ENCODE results near the gene TOR1AIP1.
"Not testable (repeated sequence)": the region's sequence is repeated elsewhere in the genome, so short reads cannot be mapped to it uniquely, and the experiment has no call there.

Gene TOR1AIP1, protein sequence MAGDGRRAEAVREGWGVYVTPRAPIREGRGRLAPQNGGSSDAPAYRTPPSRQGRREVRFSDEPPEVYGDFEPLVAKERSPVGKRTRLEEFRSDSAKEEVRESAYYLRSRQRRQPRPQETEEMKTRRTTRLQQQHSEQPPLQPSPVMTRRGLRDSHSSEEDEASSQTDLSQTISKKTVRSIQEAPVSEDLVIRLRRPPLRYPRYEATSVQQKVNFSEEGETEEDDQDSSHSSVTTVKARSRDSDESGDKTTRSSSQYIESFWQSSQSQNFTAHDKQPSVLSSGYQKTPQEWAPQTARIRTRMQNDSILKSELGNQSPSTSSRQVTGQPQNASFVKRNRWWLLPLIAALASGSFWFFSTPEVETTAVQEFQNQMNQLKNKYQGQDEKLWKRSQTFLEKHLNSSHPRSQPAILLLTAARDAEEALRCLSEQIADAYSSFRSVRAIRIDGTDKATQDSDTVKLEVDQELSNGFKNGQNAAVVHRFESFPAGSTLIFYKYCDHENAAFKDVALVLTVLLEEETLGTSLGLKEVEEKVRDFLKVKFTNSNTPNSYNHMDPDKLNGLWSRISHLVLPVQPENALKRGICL

DNA sequence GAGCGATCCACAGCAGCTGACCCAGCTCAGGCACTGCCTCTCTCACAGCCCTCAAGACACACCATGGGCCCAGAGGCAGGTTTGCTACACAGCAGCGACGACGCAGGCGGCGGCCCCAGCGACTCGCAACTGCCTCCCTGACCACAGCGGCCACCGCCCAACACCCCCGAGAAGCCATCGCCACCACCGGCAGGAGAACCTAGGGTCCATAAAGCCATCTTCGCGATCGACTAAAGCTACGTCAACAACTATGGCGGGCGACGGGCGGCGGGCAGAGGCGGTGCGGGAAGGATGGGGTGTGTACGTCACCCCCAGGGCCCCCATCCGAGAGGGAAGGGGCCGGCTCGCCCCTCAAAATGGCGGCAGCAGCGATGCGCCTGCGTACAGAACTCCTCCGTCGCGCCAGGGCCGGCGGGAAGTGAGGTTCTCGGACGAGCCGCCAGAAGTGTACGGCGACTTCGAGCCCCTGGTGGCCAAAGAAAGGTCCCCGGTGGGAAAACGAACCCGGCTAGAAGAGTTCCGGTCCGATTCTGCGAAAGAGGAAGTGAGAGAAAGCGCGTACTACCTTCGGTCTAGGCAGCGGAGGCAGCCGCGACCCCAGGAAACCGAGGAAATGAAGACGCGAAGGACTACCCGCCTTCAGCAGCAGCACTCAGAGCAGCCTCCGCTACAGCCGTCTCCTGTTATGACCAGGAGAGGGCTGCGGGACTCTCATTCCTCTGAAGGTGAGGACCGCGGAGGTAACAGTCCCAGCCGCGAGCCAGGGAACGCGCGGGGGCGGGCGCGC lies at the start of gene TOR1AIP1:
TSS of gene TOR1AIP1 (plus strand) at position 33 of the 787 bp plus-strand sequence. CDS start at position 251, 218 bp downstream.
- H3K4me3 ChIP-seq (ENCODE audit: low read depth, low read length) = peak within 1 kb of the TSS; percentile 91
- peak; percentile 99 for DNase-seq (ENCODE audit: low read depth)
- TF ChIP-seq, protein P1, sequence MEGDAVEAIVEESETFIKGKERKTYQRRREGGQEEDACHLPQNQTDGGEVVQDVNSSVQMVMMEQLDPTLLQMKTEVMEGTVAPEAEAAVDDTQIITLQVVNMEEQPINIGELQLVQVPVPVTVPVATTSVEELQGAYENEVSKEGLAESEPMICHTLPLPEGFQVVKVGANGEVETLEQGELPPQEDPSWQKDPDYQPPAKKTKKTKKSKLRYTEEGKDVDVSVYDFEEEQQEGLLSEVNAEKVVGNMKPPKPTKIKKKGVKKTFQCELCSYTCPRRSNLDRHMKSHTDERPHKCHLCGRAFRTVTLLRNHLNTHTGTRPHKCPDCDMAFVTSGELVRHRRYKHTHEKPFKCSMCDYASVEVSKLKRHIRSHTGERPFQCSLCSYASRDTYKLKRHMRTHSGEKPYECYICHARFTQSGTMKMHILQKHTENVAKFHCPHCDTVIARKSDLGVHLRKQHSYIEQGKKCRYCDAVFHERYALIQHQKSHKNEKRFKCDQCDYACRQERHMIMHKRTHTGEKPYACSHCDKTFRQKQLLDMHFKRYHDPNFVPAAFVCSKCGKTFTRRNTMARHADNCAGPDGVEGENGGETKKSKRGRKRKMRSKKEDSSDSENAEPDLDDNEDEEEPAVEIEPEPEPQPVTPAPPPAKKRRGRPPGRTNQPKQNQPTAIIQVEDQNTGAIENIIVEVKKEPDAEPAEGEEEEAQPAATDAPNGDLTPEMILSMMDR (IDR thresholded peaks at IDR 0.05; ENCODE audit: insufficient read depth, low read depth, low read length, missing control alignments) = peak; percentile 32

DNA sequence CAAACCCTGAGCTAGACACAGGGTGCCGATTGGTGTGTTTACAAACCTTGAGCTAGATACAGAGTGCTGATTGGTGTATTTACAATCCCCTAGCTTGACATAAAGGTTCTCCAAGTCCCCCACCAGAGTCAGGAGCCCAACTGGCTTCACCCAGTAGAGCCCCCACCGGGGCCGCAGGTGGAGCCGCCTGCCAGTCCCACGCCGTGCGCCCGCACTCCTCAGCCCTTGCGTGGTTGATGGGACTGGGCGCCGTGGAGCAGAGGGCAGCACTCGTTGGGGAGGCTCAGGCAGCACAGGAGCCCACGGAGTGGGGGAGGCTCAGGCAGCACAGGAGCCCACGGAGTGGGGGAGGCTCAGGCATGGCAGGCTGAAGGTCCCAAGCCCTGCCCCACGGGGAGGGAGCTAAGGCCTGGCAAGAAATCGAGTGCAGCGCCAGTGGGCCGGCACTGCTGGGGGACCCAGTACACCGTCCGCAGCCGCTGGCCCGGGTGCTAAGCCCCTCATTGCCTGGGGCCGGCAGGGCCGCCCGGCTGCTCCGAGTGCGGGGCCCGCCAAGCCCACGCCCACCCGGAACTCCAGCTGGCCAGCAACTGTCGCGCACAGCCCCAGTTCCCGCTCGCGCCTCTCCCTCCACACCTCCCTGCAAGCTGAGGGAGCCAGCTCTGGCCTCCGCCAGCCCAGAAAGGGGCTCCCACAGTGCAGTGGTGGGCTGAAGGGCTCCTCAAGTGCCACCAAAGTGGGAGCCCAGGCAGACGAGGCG lies 45.2 kb upstream of the TOR1AIP1 start:
- not testable (repeated sequence) for DNase-seq (ENCODE audit: low read depth); H3K4me3 ChIP-seq (ENCODE audit: low read depth, low read length)

DNA sequence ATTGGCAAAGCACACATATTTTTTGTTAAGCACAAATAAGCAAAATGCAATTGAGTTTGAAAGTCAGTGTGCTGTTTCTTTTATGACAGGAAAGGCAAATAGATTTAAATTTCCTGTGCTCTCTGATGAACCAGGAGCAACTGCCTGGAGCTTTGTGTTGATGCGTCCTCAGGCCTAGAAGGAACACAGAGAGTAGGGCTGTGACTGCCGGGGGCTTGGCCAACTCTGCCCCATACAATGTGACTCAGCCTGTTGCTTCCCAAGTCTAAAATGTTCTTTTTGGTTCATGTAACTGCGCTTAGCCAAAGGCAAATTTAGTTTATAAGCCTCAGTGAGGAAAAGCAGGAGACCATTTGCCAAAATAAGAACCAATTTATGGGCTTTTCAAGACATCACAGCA lies 42.0 kb upstream of the TOR1AIP1 start:
- H3K4me3 ChIP-seq (ENCODE audit: low read depth, low read length) = no peak overlapping the region
- TF ChIP-seq, protein P1 (IDR thresholded peaks at IDR 0.05; ENCODE audit: insufficient read depth, low read depth, low read length, missing control alignments) = no peak
- no peak for DNase-seq (ENCODE audit: low read depth)

DNA sequence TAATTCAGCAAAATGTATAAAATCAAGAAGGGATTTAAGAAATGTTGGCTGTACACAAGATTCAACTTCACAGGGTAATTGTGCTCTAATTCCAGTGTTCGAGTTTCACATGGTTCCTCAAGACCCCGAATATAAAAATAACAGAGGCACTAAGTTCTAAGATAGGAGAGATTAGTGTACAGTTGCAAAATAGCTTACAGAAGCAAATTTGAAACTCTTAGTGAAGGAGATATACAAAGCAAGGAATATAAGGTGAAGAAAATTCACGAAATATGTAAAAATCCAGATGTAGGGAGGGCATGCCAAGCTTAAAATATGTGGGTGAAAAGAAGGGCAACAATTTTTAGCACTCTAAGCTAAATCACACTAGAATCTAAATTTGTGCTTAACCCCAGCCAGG lies 33.9 kb upstream of the TOR1AIP1 start:
- DNase-seq (ENCODE audit: low read depth) = no peak
- TF ChIP-seq, protein P1 (IDR thresholded peaks at IDR 0.05; ENCODE audit: insufficient read depth, low read depth, low read length, missing control alignments) = no peak
- H3K4me3 ChIP-seq (ENCODE audit: low read depth, low read length) = no peak overlapping the region

DNA sequence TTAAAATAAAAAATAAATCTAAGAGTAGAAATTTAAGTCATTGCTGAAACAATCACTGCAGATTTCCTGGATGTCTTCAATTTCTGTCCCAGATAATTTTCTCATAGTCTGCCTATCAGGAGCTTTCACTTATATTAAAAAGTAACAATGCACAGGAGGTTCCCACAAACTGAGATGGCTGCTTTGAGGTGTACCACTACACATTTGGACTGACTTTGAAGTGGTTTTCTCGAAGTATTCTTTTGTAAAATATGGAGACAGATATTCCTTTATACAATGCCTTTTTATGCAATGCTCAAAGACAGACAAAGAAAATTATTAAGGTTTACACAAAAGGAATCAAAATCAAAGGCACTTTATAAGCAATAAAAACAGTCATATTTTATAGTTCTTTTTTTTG lies 29.0 kb upstream of the TOR1AIP1 start:
- H3K4me3 ChIP-seq (ENCODE audit: low read depth, low read length) = no peak overlapping the region
- TF ChIP-seq, protein P1 (IDR thresholded peaks at IDR 0.05; ENCODE audit: insufficient read depth, low read depth, low read length, missing control alignments) = no peak
- DNase-seq (ENCODE audit: low read depth) = no peak

DNA sequence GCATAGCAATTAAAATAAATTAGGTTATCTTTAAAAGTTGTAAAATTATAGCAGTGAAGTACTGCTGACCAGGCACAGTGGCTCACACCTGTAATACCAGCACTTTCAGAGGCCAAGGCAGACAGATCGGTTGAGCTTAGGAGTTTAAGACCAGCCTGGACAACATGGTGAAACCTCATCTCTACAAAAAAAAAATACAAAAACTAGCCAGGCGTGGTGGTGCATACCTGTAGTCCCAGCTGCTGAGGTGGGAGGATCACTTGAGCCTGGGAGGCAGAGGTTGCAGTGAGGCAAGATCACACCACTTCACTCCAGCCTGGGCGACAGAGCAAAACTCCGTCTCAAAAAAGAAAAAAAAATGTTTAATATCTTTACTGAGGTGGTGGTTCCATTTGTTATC lies 26.3 kb upstream of the TOR1AIP1 start:
- not testable (repeated sequence) for DNase-seq (ENCODE audit: low read depth); H3K4me3 ChIP-seq (ENCODE audit: low read depth, low read length)

DNA sequence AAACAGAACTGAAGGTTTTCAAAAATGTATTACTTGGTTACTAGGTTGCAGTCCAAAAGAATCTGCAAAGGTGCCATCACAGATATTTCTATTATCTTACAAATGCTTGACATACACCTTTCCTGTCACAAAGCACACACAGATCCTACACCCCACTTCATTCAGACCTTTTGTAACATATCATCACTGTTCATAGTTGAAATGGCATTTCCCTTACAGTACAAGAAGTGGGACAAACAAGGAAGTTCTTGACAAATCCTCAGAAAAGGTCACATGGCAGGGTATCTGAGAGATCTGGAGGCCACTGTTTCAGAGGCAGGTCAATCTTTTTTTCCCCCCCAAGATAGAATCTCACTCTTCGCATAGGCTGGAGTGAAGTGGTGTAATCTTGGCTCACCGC lies 25.8 kb upstream of the TOR1AIP1 start:
- DNase-seq (ENCODE audit: low read depth) = no peak
- TF ChIP-seq, protein P1 (IDR thresholded peaks at IDR 0.05; ENCODE audit: insufficient read depth, low read depth, low read length, missing control alignments) = no peak
- H3K4me3 ChIP-seq (ENCODE audit: low read depth, low read length) = no peak overlapping the region

All from GM12865 (cell line).